Activated T-cell treated with anti-CD3 and anti-CD28 coated beads for 4 hours (primary cell): ENCODE results near the gene LYRM7.
A peak's percentile ranks its signal among the peaks of the same experiment; 100 is the strongest.
"Not testable (repeated sequence)": the region's sequence is repeated elsewhere in the genome, so short reads cannot be mapped to it uniquely, and the experiment has no call there.

ENCODE experiments used
- DNase-seq: peaks from one replicate; pipeline ENCODE4 v3.0.0-alpha.2; 2020

Gene LYRM7

GRCh38 chr5:131170540-131171275 lies at the start of gene LYRM7:
Gene LYRM7 (plus strand): TSS chr5:131170944. CDS start chr5:131171021, 77 bp downstream.
- peak; percentile 89 for DNase-seq

DNA sequence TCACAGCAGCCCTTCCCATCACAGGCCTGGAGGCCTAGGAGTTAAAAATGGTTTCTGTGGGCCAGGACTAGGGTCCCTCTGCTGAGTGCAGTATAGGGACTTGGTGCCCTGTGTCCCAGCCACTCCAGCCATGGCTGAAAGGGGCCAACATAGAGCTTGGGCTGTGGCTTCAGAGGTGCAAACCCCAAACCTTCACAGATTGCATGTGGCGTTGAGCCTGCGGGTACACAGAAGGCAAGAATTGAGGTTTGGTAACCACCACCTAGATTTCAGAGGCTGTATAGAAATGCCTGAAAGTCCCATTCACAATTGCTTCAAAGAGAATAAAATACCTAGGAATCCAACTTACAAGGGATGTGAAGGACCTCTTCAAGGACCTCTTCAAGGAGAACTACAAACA lies 43.5 kb upstream of the LYRM7 start:
- DNase-seq, result not testable (repeated sequence)

- no peak for DNase-seq
These were observed 41.4 kb upstream of the LYRM7 start for GRCh38 chr5:131129306-131129705.

DNA sequence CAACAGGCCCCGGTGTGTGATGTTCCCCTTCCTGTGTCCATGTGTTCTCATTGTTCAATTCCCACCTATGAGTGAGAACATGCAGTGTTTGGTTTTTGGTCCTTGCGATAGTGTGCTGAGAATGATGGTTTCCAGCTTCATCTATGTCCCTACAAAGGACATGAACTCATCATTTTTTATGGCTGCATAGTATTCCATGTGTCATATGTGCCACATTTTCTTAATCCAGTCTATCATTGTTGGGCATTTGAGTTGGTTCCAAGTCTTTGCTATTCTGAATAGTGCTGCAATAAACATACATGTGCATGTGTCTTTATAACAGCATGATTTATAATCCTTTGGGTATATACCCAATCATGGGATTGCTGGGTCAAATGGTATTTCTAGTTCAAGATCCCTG lies 37.7 kb upstream of the LYRM7 start:
- not testable (repeated sequence) for DNase-seq

DNA sequence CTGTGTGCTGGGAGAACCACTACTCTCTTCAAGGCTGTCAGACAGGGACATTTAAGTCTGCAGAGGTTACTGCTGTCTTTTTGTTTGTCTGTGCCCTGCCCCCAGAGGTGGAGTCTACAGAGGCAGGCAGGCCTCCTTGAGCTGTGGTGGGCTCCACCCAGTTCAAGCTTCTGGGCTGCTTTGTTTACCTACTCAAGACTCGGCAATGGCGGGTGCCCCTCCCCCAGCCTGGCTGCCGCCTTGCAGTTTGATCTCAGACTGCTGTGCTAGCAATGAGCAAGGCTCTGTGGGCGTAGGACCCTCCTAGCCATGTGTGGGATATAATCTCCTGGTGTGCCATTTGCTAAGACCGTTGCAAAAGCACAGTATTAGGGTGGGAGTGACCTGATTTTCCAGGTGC lies 32.3 kb upstream of the LYRM7 start:
- not testable (repeated sequence) for DNase-seq

DNA sequence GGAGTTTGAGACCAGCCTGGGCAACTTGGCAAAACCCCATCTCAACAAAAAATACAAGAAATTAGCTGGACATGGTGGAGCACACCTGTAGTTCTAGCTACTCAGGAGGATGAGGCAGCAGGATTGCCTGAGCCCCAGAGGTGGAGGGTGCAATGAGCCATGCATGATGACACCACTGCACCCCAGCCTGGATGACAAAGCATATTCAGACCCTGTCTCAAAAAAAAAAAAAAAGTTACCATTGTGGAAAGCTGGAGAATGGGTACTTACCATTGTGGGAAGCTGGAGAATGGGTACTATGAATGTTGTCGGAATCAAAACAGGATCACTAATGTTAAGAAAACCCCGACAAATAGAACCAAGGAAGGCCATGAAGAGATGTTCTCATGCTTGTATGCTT lies 31.4 kb upstream of the LYRM7 start:
- no peak for DNase-seq

DNA sequence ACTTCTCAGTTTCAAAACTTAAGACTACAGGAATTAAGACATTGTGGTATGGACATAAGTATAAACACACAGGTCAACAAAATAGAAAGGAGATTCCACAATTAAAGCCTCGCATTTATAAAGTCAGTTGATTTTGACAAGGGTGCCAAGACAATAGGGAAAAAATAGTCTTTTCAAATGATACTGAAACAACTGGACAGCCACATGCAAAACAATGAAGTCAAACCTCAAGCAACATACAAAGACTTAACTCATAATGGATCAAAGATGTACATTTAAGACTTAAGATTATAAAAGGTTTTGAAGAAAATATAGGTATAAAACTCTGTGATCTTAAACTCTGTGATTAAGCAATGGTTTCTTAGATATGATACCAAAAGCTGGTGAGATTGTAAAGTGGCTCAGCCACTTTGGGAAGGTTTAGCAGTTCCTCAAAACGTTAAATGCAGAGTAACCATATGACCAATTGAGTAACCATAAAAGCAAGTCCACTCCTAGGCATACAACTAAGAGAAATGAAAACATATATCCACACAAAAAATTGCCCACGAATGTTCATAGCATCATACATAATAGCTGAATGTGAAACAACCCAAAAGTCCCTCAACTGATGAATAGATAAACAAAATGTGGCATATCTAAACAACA lies 27.6 kb upstream of the LYRM7 start:
- no peak for DNase-seq

- DNase-seq, result no peak
These were observed 23.5 kb upstream of the LYRM7 start for GRCh38 chr5:131147258-131147657.

GRCh38 chr5:131148835-131149234 lies 21.9 kb upstream of the LYRM7 start:
- no peak for DNase-seq

DNA sequence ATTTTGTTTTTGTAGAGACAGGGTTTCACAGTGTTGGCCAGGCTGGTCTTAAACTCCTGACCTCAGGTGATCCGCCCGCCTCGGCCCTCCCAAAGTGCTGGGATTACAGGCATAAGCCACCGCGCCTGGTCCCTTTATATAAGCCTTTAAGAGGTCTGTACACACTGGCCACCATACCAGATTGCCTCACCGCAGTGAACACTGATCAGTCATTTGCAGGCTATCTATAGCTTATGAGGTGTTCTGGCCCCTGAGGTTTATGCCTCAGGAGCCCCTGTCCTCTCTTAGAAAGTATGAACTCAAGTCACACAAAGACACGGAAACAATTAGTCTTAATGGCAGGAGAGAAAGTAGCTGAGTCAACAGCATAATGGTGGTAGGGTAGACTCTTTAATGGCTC lies 20.3 kb upstream of the LYRM7 start:
- DNase-seq, result no peak

- DNase-seq, result no peak
These were observed 19.5 kb upstream of the LYRM7 start for GRCh38 chr5:131151216-131151615.

DNA sequence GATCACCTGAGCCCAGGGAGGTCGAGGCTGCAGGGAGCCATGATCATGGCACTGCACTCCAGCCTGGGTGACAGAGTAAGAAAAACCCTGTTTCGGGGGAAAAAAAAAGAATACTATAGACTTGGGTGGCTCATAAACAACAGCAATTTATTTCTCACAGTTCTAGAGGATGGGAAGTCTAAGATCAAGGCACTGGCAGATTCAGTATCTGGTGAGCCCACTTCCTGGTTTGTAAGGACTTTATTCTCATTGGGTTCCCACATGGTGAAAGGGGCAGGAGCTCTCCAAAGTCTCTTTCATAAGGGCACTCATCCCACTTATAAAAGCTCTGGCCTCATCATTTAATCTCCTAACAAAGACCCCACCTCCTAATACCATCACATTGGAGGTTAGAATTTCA lies 14.4 kb upstream of the LYRM7 start:
- no peak for DNase-seq

GRCh38 chr5:131156957-131157356 lies 13.8 kb upstream of the LYRM7 start:
- no peak for DNase-seq

- no peak for DNase-seq
These were observed 10.6 kb upstream of the LYRM7 start for GRCh38 chr5:131160134-131160533.

DNA sequence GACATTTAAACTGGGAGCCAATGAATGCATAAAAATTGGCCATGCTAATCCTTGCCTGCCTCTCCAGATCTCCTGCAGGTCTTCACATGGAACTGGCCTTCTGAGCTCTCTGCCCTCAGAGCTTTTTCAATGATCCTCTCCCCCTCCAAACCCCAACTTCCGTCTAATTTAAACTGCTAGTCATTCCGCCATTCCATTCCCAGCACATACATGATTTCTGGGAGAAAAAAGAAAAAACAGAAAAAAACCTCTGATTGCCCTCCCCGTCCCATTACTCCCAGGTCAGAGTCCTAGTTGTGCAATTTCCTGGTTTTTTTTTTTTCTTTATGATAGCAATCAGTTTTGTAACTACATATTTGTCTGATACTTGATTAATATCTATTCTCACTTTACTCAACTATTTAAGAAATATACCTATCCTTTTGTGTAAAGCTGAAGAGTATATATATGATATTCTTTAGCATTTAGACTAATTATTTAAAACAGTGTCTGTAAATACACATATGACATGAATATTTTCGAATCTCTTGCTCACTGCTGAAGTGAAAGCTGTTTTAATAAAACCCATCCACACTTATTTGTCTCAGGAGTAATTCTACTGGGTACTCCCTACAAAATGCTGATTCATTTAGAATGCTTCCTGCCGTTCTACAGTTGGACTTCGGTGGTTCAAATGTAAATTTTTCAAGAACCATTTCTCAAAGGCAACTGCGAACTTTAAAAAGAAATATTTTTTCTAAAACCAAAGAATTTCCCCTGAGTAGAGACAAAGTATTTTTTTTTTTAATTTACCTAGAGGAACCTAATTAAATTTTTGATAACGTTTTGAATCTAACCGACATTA lies 7.2 kb upstream of the LYRM7 start:
- DNase-seq, result no peak

GRCh38 chr5:131164191-131165118 lies 6.3 kb upstream of the LYRM7 start:
- DNase-seq, result peak; percentile 58

GRCh38 chr5:131165119-131165727 lies 5.5 kb upstream of the LYRM7 start, which contains the start of gene HINT1:
Gene HINT1 (minus strand): TSS chr5:131165256. CDS start chr5:131165205, 51 bp downstream.
- peak; percentile 87 for DNase-seq

- DNase-seq, result no peak
These were observed 3.1 kb upstream of the LYRM7 start for GRCh38 chr5:131167615-131168014.

DNA sequence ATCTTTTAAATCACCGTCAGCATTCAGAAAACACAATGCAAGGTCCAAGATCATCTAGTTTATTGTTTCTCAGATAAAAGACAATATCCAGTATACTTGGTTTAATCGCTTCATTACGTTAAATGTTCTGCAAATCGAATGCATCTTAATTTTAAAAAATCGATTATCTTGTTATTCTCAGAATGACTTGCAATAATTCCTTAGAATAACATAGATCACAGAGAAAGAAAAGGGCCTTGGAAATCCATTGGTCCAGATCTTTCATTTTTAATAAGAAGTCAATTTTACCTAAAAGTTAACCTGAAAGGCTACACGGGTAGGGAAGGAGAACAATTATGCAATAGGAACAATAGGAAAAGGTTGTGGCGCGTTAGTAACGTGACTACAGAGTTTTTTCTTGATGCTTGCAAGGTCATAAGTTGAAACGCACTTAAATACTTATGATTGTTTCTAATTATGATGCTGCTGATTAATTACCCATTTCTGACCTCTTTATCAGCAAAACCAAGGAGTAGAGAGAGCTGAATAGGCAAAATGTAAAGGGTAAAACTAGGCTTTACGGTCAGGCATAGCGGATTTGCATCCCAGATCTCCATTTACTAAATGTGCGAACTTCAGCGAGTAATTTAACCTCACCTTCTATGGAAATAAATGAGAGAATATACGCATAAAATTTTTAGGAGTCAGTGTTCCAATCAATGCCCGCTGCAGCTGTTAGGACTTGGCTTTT lies 769 bp upstream of the LYRM7 start:
- no peak for DNase-seq

GRCh38 chr5:131171276-131171810 lies 599 bp downstream of the LYRM7 start:
- no peak for DNase-seq

DNA sequence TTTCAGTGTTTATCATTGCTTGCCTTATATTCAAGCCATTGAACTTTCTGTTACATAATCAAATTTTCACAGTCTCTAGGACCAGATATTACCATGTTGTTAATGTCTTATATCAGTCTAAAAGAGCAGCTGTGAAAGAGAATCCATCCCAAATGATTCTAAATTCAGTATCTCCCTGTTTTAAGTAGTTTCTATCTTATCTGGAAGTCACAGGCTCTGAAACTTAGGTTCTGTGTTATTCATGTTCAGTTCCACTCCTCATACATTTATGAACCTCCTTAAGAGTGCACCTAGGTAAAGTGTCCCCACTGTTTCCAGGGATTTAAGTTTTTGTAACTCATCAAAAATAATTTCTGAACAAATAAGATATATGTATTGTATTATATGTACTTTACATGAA lies 9.7 kb downstream of the LYRM7 start:
- no peak for DNase-seq
